ES-I3 (cell line): Measurements from ENCODE around the gene TMEM119.
"Not testable (repeated sequence)": the region's sequence is repeated elsewhere in the genome, so short reads cannot be mapped to it uniquely, and the experiment has no call there.

Source experiments
- H3K36me3 ChIP-seq: 2 replicates; pipeline ENCODE4 v1.6.1; 2013; ENCODE audit warnings: mild to moderate bottlenecking, low read length, control low read depth, moderate library complexity; ENCODE audit not compliant: insufficient read depth
- H3K4me1 ChIP-seq: 2 replicates; pipeline ENCODE4 v1.6.1; 2013; ENCODE audit warnings: mild to moderate bottlenecking, control low read depth, low read length; ENCODE audit not compliant: insufficient read depth
- H3K9ac ChIP-seq: 2 replicates; pipeline ENCODE4 v1.6.1; 2013; ENCODE audit warnings: low read depth, mild to moderate bottlenecking, low read length, moderate library complexity
- H3K9me3 ChIP-seq: 2 replicates; pipeline ENCODE4 v1.6.1; 2013; ENCODE audit warnings: mild to moderate bottlenecking, low read length, moderate library complexity; ENCODE audit not compliant: control insufficient read depth, insufficient read depth

Gene TMEM119

GRCh38 chr12:108591267-108591980, 6.5 kb downstream of the TMEM119 start:
- Histone ChIP-seq H3K36me3 (no peaks in the 10 kb centered on the region), H3K4me1 (peaks cover 14% of the 10 kb centered on the region; the same call in 1 of the 2 replicates), H3K9me3 (no peaks in the 10 kb centered on the region), H3K9ac (no peak overlapping the region)

DNA sequence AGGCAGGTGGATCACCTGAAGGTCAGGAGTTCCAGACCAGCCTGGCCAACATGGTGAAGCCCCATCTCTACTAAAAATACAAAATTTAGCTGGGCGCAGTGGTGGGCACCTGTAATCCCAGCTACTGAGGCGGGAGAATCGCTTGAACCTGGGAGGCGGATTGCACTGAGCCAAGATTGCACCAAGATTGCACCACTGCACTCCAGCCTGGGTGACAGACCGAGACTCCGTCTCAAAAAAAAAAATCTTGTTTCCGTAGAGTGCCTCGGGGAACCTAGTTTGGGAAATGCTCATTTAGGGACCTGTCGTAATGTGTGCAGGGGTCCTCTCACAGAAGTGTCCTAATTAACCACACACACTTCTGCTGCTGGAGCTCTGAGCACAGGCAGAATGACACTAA, 7.4 kb downstream of the TMEM119 start:
- not testable (repeated sequence) for H3K9me3 ChIP-seq, H3K36me3 ChIP-seq, H3K9ac ChIP-seq
- H3K4me1 ChIP-seq, result peaks cover 14% of the 10 kb centered on the region; the same call in 1 of the 2 replicates

DNA sequence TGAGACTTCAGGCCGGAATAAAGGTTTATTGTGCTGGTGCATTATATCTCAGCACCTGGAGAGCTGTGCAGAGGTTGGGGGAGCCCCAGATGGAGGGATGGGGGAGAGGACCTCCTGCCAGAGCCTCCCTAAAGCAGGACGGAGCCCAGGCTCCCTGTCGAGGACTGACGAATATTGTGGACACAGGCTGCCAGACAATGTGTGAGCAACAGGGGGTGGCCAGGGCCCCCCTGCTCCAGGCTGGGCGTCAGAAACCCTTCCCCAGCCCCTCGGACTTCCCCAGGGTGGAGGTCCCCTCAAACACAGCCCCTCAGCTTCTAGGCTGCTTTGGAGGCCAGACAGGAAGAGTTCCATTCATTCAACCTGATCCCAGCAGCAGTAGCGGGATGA, 8.0 kb downstream of the TMEM119 start:
- Histone ChIP-seq H3K9ac (no peak overlapping the region), H3K9me3 (no peaks in the 10 kb centered on the region), H3K4me1 (peaks cover 14% of the 10 kb centered on the region; the same call in 1 of the 2 replicates), H3K36me3 (no peaks in the 10 kb centered on the region)

DNA sequence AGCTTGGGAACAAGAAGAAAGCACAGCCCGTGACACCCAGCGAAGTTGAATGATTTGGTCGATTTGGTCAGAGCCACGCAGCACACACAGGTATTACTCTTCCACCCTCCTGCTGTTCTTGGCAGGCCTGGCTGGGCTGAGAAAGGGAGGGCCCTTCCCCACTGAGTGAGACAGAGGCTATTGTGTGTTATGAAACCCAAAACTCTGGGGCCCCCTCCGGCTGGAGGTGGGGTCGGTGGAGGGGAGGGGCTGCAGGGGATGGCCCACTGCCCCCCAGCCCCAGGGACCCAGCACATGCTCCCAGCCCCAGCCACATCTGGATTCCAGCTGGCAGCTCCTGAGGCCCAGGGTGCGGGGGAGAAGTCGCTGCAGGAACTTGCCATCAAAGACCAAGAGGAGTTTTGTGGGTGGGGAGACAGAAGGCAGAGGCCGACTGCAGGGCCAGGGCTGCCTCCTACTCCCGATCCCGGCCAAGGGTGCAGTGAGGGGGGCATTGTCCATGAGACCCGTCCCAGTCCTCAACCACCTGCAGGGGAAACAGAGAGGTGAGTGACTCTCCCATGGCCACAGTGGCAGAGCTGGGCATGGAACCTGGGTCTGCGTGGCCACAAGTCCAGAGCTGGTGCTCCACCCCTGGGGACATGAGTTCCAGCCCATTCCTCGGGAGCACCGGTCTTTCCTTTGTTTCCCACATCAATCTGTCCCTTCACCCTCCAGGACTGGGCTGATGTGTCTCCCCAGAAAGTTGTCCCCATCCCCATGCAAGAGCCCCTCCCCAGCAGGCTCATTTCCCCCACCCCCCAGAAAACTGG, 8.7 kb downstream of the TMEM119 start:
- Histone ChIP-seq H3K9ac (no peak overlapping the region), H3K9me3 (no peaks in the 10 kb centered on the region), H3K4me1 (peaks cover 14% of the 10 kb centered on the region; the same call in 1 of the 2 replicates), H3K36me3 (no peaks in the 10 kb centered on the region)

GRCh38 chr12:108587826-108588225, 10.1 kb downstream of the TMEM119 start:
- Histone ChIP-seq H3K36me3 (no peaks in the 10 kb centered on the region), H3K9ac (no peak overlapping the region), H3K9me3 (no peaks in the 10 kb centered on the region)

DNA sequence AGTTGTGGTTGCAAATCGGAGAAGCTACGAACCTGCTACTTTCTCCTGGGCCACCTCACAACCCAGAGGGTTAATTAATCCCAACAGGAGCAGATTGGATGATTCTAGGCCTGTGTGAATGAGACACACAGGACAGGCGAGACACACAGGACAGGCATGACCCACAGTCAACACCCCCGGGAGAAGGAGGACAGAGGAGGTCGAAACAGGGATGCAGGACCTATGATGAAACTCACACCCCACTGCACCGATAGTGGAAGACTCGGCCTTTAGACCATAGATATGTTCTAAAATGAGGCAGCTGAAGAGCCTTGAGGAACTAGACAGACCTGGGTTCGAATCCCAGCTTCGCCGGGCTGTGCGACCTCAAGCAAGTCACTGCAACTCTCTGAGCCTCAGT, 11.6 kb downstream of the TMEM119 start:
- H3K4me1 ChIP-seq, result peaks cover 11% of the 10 kb centered on the region; the same call in 1 of the 2 replicates
- no peak overlapping the region for H3K9ac ChIP-seq
- H3K36me3 ChIP-seq, result no peaks in the 10 kb centered on the region
- H3K9me3 ChIP-seq, result no peaks in the 10 kb centered on the region

More at GRCh38 chr12:108587826-108588225, 10.1 kb downstream of the TMEM119 start:
- H3K4me1 ChIP-seq, result peaks cover 11% of the 10 kb centered on the region; the same call in 1 of the 2 replicates

GRCh38 chr12:108585864-108586263, 12.0 kb downstream of the TMEM119 start:
- Histone ChIP-seq H3K9ac (no peak overlapping the region), H3K36me3 (no peaks in the 10 kb centered on the region), H3K4me1 (peaks cover 11% of the 10 kb centered on the region; the same call in 1 of the 2 replicates), H3K9me3 (no peaks in the 10 kb centered on the region)

DNA sequence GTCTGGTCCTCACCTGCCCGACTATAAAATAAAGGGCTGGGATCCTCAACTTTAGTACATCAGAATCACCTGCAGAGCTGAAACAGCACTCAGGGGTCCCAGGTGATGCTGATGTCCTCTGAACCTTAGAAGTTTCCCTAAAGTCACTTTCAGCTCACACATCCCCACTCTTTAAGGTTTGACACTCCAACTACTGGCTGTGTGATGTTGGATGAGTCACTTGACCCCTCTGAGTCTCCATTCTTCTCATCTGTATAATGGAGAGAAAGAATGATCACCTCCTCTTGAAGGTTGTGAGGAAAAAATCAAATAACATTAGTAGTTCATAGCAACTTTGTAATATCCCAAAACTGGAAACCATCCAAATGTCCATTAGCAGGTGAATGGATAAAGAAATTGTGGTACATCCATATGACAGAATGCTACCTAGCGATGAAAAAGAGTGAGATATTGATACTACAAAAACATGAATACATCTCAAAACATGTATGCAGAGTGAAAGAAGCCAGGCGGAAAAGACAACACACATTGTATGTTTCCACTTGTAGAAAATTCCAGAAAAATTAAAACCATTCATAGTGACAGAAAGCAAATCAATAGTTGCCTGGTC, 13.3 kb downstream of the TMEM119 start:
- H3K4me1 ChIP-seq, result peaks cover 8% of the 10 kb centered on the region; the same call in 1 of the 2 replicates
- H3K9ac ChIP-seq, result no peak overlapping the region
- H3K9me3 ChIP-seq, result no peaks in the 10 kb centered on the region
- H3K36me3 ChIP-seq, result no peaks in the 10 kb centered on the region

- Histone ChIP-seq H3K4me1 (peaks cover 3% of the 10 kb centered on the region; the same call in 1 of the 2 replicates), H3K9ac (no peak overlapping the region), H3K36me3 (no peaks in the 10 kb centered on the region), H3K9me3 (no peaks in the 10 kb centered on the region)
Observed at GRCh38 chr12:108583991-108584390, 13.9 kb downstream of the TMEM119 start.

DNA sequence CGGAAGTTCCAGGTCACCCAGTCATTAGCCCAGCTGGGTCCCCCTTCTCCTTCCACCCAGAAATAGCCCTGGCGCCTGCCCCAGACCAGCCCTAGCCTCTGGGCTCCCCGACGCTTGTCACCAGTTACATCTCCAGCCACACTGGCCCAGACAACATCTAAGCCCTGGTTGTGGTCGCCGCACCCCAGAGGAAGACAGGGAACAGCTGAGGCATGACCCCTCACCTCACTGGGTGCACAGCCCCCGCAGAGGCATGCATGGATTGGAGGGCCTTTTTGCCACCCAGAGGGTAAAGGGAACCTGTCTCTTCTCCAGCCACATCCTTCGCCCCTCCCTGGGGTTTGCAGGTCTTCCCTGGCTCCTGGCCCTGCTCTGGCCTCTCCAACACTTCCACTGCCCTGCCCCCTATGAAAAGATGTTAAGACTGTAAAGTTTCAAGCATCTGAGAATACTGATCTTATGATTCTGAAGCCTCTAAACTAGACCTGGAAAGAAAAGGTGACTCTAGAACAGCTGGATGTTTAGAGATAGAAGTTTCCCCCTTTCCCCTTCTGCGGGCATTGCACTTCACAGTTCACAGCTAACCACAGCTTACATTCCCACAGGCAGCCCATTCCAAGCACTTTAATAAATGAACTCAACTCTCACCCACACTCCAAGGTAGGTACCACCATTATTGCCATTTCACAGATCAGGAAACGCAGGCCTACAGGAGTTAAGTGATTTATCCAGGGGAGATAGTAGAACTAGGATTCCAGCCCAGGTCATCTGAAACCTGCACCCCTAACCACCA, 14.7 kb downstream of the TMEM119 start:
- Histone ChIP-seq H3K9me3 (no peaks in the 10 kb centered on the region), H3K9ac (no peak overlapping the region), H3K36me3 (no peaks in the 10 kb centered on the region), H3K4me1 (no peaks in the 10 kb centered on the region)

DNA sequence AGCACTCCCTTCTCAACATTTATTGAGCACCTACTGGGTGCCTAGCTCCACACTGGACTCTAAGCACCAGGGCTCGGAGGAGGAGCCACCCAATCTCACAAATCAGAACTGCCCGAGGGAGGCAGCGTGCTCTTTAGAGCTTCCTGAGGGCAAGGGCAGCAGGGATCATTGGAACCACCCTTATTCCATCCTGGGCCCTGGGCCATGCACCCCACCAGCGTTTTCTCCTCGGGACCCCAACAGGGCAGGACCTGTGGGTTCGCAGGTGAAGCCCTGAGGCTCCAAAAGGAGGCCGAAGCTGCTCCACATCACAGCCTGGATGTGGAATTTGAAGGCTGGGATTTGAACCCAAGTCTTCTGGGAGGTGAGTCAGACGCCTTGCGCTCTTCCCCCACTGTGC, 15.4 kb downstream of the TMEM119 start:
- Histone ChIP-seq H3K4me1 (no peaks in the 10 kb centered on the region), H3K36me3 (no peaks in the 10 kb centered on the region), H3K9me3 (no peaks in the 10 kb centered on the region), H3K9ac (no peak overlapping the region)

DNA sequence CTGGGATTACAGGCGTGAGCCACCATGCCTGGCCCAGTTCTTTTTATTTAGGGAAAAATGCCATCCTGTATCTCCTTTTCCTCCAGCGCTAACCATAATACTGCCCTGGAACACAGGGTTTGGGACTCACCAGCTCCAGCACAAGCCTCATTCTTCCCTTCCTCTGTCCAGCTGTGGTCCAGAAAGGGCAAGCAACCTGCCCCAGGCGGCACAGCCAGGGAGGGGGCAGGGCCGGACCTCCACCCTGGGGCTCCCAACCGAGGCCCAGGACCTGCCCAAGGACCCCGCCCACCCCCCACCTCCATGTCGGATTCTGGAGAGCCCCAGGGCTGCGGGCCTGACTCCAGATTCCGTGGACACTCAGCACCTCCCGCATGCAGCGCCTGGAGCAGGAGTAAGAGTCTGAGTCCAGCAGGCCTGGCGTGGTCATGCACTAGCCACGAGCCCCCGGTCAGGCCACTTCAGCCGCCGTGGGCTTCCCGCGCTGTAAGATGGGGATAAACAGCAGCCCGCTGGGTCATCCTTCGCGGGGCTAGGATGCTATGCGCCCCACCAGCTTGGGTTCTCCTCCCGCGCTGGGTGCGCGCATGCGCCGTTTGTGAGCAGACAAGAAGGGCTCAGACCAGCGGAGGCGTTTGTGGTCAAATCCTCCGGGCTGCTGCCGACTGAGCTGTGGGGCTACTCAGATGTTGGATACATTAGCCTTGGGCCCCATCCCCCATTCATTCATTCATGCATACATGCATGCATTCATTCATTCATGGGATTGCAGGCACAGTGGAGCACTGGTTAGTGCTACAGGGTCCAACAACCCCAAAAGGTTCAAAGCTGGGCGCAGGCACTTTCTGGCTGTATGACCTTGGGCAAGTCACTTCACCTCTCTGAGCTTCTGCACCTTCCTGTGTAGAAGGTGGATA, 16.3 kb downstream of the TMEM119 start:
- no peaks in the 10 kb centered on the region for H3K9me3 ChIP-seq
- H3K4me1 ChIP-seq, result no peaks in the 10 kb centered on the region
- H3K9ac ChIP-seq, result no peak overlapping the region
- H3K36me3 ChIP-seq, result no peaks in the 10 kb centered on the region

DNA sequence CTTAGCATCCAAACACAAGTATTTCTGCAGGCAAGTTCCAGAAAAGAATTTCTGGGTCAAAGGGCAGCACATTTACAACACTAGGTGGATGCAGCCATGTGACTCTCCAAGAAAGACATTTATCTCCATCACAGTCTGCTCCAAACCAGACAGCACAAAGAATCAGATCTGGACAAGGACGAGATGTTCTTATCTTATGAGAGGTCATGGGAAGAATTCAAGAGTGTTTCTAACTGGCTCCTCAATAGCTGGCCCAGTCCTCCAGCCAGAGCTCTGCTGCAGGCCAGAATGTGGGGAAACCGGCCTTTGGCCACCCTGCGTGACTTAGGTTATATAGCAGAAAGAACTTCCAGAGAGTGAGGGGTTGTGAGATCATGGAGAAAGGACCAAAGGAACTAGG, 17.4 kb downstream of the TMEM119 start:
- Histone ChIP-seq H3K9me3 (no peaks in the 10 kb centered on the region), H3K4me1 (no peaks in the 10 kb centered on the region), H3K9ac (no peak overlapping the region), H3K36me3 (no peaks in the 10 kb centered on the region)
